HG03280 (cell line): ENCODE data around the gene MOSMO.

ENCODE experiments used
- ATAC-seq: cut with Tn5 transposase; IDR thresholded peaks from one replicate; pipeline ENCODE4 v1.9.1; 2021; ENCODE audit warnings: mild to moderate bottlenecking, moderate library complexity; ENCODE audit not compliant: unreplicated experiment

MOSMO gene

DNA sequence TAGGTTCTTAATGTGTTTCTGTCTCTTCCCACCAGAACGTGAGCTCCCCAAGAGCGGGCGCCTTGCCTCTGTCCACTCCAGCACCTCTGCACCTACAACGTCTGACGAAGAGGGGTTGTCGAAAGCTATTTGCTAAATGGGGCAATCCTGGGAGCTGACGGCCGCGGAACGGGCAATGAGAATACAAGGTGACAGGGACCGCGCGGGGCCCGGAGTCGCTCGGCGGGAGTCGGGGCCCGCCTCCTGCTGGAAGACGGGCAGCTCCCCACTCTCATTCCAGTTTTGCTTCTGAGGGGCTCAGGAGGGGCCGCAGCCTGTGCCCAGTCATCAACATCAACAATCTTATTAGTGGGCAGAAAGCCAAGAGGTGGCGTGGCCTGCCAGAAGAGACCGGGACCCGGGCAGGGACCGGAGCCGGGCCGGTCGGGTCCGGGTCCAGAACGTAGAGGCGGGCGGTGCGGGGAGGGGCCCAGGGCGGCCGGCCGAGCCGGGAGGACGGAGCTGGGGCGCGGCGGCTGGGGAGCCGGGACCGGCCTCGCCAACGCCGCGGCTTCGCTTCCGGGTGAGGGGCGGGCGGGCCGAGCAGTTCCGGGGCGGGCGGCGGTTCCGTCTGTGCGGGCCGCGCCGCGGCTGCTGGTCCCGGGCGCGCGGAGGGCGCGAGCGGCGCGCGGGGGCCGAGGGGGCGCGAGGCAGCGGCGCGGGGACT, at the start of gene MOSMO:
Gene MOSMO, plus strand, starts transcription at position 603 of the 706 bp plus-strand sequence. CDS start 191 bp downstream, outside the sequence.
- ATAC-seq, result peak; percentile 76

DNA sequence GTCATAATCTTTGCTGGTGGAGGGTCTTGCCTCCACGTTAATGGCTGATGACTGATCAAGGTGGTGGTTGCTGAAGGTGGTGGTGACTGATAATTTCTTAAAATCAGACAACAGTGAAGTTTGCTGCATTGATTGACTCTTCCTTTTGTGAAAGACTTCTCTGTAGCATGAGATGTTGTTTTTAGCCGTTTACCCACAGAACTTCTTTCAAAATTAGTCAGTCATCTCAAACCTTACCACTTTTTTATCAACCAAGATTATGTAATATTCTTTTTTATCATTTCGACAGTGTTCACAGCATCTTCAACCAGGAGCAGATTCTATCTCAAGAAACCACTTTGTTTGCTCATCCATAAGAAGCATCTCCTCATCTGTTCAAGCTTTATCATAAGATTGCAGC, 48.9 kb upstream of the MOSMO start:
- no peak for ATAC-seq

DNA sequence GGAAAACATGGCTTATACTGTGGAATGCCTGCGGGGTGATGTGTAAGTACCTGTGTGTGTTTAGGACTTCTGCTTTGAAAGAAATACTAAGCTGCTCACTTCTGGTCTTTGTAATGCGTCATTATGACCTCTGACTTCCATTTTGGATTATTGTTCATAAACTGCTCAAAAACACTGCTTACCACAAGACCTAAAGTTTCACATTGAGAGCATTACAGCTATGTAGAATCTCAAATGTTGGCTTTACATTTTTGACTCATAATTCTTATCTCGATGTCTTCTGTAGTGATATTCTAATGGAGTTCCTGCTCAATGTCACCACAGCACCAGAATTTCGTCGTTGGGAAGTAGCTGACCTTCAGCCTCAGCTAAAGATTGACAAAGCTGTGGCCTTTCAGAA, 45.4 kb upstream of the MOSMO start:
- ATAC-seq, result no peak

- no peak for ATAC-seq
Observed at GRCh38 chr16:21963887-21964286, 44.0 kb upstream of the MOSMO start.

DNA sequence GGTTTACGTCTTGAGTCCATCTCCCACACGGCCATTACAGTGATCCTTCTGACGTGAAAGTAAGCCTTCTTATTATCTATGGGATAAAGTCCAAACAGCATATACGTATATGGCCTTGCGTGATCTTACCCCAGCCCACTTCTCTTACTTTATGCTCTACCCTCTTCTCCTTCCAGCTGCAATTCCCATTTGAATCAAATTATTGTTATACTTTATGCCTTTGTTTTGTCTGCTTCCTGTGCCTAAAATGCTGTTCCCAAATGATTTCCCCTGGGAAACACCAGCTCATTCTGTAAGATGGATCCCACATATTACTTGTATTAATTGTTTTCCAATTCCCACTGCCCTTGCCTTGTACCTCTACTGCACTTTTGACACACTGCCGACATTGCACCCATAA, 43.6 kb upstream of the MOSMO start:
- no peak for ATAC-seq

DNA sequence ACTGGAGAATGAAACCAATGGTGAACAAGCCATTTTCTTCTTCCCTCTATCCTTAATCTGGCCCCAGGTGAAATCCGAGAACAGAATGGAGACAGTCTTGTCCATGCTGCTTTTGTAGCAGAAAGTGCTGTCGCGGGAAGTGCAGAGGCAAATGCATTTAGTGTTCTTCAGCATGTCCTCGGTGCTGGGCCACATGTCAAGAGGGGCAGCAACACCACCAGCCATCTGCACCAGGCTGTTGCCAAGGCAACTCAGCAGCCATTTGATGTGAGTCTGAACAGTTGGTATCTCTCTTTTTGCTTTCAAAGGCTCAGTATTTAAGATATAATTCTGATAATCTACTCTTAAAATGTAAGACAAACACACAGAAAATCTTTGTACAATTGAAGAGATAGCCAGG, 36.1 kb upstream of the MOSMO start:
- no peak for ATAC-seq

DNA sequence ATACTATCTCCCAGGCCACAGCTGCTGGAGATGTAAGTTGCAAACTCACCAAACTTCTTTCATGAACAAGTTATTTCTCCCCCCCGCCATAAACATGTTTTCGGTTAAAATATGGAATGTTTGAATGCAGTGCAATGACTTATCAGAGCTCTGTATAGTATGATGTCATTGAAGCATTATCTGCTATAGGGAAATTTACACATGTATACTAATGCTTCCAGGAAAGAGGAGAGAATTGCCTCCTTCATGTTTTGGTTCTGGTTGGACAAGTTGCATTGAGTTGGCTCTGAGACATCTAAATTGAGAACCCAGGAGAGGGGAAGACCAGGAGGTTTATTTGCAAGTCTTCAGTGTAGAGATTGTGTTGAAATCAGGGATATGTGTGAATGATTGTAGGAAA, 34.0 kb upstream of the MOSMO start:
- ATAC-seq, result no peak

DNA sequence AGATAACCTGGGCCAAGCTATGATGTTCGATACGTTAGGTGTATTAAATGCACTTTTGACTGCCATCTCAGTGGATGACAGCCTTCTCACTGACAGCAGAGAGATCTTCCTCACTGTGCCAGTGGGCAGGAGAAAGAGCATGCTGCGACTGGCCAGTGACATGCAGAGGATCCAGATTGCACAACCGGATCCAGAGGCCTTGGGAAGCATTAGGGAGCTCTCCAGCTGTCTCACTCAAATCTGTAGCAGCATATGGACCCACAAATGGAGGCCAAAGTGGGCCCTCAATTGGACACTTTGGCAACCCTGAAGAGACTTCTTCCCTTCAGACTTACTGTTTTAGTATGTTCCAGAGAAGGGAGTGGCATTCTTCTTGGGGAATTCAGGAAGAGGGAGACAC, 27.9 kb upstream of the MOSMO start:
- no peak for ATAC-seq

DNA sequence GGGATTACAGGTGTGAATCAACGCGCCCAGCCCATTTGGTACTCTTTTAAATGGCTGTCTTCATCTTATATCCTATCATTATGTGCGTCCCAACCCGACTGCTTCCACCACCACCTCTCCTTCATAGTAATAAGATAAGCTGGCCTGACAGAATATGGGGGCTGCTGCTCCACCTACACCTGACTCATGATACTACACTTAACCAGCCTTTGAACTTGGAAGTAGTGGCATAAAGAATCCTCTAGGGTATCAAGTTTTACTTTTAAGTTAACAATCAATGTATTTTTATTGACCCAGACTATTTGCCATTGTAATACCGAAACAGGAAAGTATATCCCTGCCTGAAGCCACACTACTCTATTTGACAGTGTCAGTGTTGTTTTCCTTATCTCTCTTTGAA, 25.8 kb upstream of the MOSMO start:
- no peak for ATAC-seq

DNA sequence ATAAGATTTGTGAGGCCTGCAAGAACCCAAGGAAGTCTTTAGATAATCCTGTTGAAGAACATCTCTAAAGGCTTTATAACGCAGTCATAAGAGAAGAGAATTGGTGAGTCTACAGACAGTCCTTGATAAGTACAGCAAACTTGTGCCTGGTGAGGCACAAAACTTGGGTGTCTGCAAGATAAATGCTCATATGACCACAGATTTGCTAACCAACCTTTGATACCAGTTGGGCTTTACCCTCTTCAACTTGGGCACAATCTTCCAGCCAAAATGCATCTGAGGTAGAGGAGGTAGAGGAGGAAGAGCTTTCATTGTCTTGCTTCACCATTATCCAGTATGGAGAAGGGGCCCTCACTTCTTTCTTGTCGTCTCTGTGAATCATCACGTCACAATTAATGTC, 23.8 kb upstream of the MOSMO start:
- ATAC-seq, result no peak

GRCh38 chr16:21985524-21985923, 22.4 kb upstream of the MOSMO start:
- ATAC-seq, result no peak

DNA sequence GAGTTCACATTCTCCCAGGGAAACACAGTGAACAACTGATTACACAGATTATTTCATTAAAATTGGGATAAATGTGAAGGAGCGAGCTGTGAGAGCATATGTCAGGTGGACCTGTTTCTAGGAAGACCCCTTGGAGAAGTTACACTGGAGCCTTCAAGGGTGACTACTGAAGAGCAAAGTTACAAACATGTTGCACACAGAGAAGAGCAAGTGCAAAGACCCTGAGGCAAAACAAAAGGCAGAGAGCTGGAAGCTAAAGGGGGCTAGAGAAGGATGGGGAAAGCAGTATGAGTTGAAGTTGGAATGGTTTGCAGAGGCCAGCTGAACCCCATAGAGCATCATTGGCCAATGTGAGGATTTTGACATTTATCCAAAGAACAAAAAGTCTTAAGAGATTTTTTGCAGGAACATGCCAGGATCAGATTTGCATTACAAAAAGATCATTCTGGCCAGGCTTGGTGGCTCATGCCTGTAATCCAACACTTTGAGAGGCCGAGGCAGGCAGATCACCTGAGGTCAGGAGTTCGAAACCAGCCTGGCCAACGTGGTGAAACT, 21.1 kb upstream of the MOSMO start:
- ATAC-seq, result no peak

- no peak for ATAC-seq
Observed at GRCh38 chr16:21987498-21987897, 20.4 kb upstream of the MOSMO start.

DNA sequence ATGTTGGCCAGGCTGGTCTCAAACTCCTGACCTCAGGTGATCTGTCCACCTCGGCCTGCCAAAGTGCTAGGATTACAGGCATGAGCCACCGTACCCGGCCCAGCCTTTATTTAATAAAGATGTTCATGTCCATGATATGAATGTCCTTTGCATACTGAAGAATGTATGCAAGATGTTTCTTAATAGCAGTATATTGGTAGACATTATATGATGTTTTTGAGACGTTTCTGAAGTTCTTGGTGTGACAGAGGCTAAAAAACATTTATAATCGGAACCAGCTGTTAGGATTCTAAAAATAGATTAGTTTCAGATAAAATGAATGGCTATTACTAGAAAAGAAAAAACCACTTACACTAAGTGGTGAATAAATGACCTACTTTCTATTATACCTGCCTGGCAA, 18.8 kb upstream of the MOSMO start:
- no peak for ATAC-seq

DNA sequence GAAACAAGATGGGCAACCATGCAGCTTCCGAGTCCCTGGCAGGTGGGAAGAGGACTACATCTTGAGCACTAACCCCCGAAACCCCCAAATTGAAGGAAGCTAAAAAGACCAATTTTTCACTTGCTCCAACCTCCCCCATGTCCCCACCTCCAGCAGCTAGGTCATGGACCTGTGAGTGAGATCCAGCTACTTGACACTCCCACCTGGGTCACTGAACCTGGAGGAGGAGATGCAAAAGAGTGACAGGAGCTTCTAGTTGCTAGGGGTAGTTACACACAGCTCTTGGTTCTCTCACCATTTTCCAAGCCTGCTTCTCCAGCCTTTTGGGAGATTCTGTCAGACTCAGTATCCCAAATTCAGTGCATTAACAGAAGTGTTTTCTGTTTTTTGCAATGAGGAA, 18.2 kb upstream of the MOSMO start:
- no peak for ATAC-seq

DNA sequence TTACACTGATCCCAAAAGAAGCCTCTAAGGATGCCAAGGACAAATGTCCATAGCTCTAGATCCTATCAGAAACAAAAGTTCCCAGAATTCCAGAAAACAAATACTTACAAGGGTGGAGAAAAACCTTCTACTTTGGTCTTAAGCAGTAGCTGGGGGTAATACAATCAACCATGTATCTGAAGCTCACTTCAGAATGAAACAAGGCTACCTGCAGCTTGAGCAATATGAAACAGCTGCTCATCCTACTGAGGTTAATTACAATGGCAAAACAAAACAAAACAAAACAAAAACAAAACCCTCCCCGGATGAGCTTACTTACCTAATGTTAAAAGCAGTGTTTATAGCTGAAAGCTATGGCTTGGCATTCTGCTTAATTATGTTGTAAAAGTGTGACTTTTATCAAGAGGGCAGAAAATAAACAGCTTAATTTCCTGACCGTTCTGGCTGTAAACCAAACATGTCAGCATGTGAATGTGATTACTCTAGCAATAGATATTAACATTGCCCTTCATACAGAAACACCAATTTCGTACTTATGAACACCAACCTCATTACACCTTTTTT, 17.4 kb upstream of the MOSMO start:
- ATAC-seq, result no peak

DNA sequence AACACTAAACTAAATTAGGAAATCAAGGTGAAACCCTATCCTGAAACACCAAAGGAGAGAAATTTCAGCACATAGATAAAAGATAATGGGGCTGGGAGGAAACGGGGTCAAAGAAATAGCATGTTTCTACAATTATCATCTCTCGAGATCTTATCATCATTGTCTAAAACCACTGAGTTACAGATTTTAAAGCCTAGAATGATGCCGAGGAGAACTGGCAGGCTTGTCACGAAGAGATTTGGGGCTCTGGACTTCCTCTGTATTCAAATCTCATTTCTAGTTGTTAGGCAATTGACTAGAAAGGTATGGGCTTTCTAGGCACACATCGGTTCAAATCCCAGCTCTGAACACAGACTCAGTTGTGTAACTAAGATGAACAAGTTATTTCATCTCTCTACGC, 16.3 kb upstream of the MOSMO start:
- no peak for ATAC-seq

DNA sequence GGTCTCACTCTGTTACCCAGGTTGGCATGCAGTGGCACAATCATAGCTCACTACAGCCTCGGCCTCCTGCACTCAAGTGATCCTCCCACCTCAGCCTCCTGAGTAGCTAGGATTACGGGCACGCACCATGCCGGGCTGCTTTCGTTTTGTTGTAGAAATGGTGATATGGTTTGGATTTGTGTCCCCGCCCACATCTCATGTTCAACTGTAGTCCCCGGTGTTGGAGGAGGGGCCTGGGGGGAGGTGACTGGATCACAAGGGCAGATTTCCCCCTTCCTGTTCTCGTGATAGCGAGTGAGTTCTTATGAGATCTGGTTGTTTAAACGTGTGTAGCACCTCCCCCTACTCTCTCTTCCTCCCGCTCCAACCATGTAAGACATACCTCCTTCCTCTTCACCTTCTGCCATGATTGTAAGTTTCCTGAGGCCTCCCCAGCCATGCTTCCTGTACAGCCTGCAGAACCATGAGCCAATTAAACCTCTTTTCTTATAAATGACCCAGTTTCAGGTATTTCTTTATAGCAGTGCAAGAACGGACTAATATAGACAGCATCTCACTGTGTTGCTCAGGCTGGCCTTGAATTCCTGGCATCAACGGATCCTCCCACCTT, 12.9 kb upstream of the MOSMO start:
- no peak for ATAC-seq

GRCh38 chr16:21996923-21997696, 10.8 kb upstream of the MOSMO start:
- no peak for ATAC-seq

- ATAC-seq, result no peak
Observed at GRCh38 chr16:21997697-21998480, 10.0 kb upstream of the MOSMO start.

GRCh38 chr16:22001591-22001990, 6.3 kb upstream of the MOSMO start:
- ATAC-seq, result no peak
